Psoas muscle (tissue), 8 donors: Measurements from ENCODE around the gene LCN1. TPM values are rescaled to one million over a fixed set of nuclear protein-coding genes. Genes with fewer than 3 reads are reported as not detected.

Experiments
- ATAC-seq, 4 donors: fragments of 200-7000 bp; cut with Tn5 transposase; one replicate each; pipeline ENCODE4 v1.9.1; 2020; ENCODE audit warnings: moderate library complexity in 3 of 4, mild to moderate bottlenecking in 2 of 4
- DNase-seq, 2 donors: peaks; one replicate each; pipeline ENCODE4 v3.0.0-alpha.2; 2020
- H3K27ac ChIP-seq: fragments of 200-600 bp; one replicate; pipeline ENCODE4 v1.8.0; 2022
- H3K27me3 ChIP-seq, 3 donors: fragments of 200-600 bp in 1 of 3; one replicate each; pipeline versions ENCODE4 v1.6.1 to v1.8.0; 2013 to 2022; ENCODE audit warnings: low read length in 2 of 3, mild to moderate bottlenecking in 2 of 3, moderate library complexity in 1 of 3; ENCODE audit not compliant: insufficient read depth in 3 of 3
- H3K36me3 ChIP-seq, 2 donors: fragments of 200-600 bp in 1 of 2; one replicate each; pipeline versions ENCODE4 v1.6.1 to v1.8.0; 2013 to 2022; ENCODE audit warnings: low read depth in 1 of 2, mild to moderate bottlenecking in 1 of 2, moderate library complexity in 1 of 2; ENCODE audit not compliant: insufficient read depth in 1 of 2
- H3K4me1 ChIP-seq: fragments of 200-600 bp; one replicate; pipeline ENCODE4 v1.8.0; 2022
- H3K4me3 ChIP-seq: fragments of 200-600 bp; one replicate; pipeline ENCODE4 v1.8.0; 2022; ENCODE audit warnings: mild to moderate bottlenecking
- H3K9me3 ChIP-seq: fragments of 200-600 bp; one replicate; pipeline ENCODE4 v1.8.0; 2022
- CTCF ChIP-seq: fragments of 200-600 bp; IDR thresholded peaks from one replicate; pipeline ENCODE4 v1.8.0; 2022; ENCODE audit warnings: antibody characterized with exemption
- WGBS, 3 donors: extraction: QIAGEN DNeasy Blood & Tissue Kit; methylation state at CpG; one replicate each; pipeline versions ENCODE4 v1.1.6 to v1.1.7; 2013; 5-methylcytosine and 5-hydroxymethylcytosine counted together
- intact Hi-C, 2 donors: fragments of 100-400 bp; cut with DNase I; formaldehyde crosslinking; loops; one replicate each; pipeline versions ENCODE4 v1.11.0 to v1.14.2; 2022
- polyA plus RNA-seq, 3 donors: library from polyadenylated mRNA; stranded (reverse); fragments of 200-250 nt; gene quantifications; one replicate each; pipeline ENCODE4 v1.2.3, GENCODE V29; 2013
- total RNA-seq, 4 donors: library from RNA; stranded (reverse); fragmentation: NEBNext Ultra II Directional in 2 of 4; extraction: Animal tissue kit (Norgen Biotek cat#: 25700) in 2 of 4; gene quantifications; one replicate each; pipeline versions ENCODE4 v1.2.1 to v1.2.4, GENCODE V29; 2021 to 2023
- donor health status: healthy with polysubstance abuse.
- donor health status: DM: no; HTN: no; CAD: no; lungs with moderate emphysema.
- donor health status: Bipolar disorder and iron deficiency.
- donor health status: healthy.
- donor health status: DM: yes; HTN: yes; CAD: no.
- donor health status: DM: no; HTN: no; CAD: no.
- donor health status: DM: no; HTN: no; CAD: no.
- donor health status: DM: yes; HTN: yes; CAD: no.

LCN1 gene
- total and polyA plus RNA-seq, 7 donors: 0.71 TPM; not detected in 6

GRCh38 chr9:135522137-135522877 is 1.1 kb downstream of the LCN1 start:
- no peaks in the 10 kb centered on the region for H3K4me1 ChIP-seq
- H3K27me3 ChIP-seq: peaks cover 0 to 23% (median 7%) of the 10 kb centered on the region in 3 donors
- DNase-seq (no peak), ATAC-seq (no peak)
- 64 to 70% (median 65%) methylated on average over 15 to 16 of the region's 16 CpGs for WGBS, 3 donors
- intact Hi-C loops: no loop called here
- TF ChIP-seq CTCF: no peak
- H3K4me3 ChIP-seq: no peak overlapping the region
- H3K9me3 ChIP-seq: no peaks in the 10 kb centered on the region
- no peak overlapping the region for H3K27ac ChIP-seq
- no peaks in the 10 kb centered on the region for H3K36me3 ChIP-seq

GRCh38 chr9:135522931-135523330 is 1.7 kb downstream of the LCN1 start:
- no peak for TF ChIP-seq CTCF
- H3K36me3 ChIP-seq: no peaks in the 10 kb centered on the region
- WGBS, 3 donors: 58 to 66% (median 65%) methylated on average over 17 of the region's 17 CpGs
- peaks cover 0 to 23% (median 7%) of the 10 kb centered on the region in 3 donors for H3K27me3 ChIP-seq
- no peaks in the 10 kb centered on the region for H3K4me1 ChIP-seq
- H3K9me3 ChIP-seq: no peaks in the 10 kb centered on the region
- DNase-seq (no peak), ATAC-seq (no peak)
- no peak overlapping the region for H3K4me3 ChIP-seq
- intact Hi-C loops: no loop called here
- no peak overlapping the region for H3K27ac ChIP-seq

- no peaks in the 10 kb centered on the region for H3K36me3 ChIP-seq
- WGBS, 3 donors: 60 to 67% (median 61%) methylated on average over 19 to 21 of the region's 21 CpGs
- H3K27me3 ChIP-seq: peaks cover 0 to 23% (median 7%) of the 10 kb centered on the region in 3 donors
- no peak overlapping the region for H3K27ac ChIP-seq
- ATAC-seq: no peak
- no peak for TF ChIP-seq CTCF
- no peaks in the 10 kb centered on the region for H3K9me3 ChIP-seq
- intact Hi-C loops: no loop called here
- no peaks in the 10 kb centered on the region for H3K4me1 ChIP-seq
- no peak overlapping the region for H3K4me3 ChIP-seq
- DNase-seq: no peak
These were observed 2.4 kb downstream of the LCN1 start for GRCh38 chr9:135523521-135524129.

GRCh38 chr9:135524130-135524861 is 3.1 kb downstream of the LCN1 start:
- H3K9me3 ChIP-seq: no peaks in the 10 kb centered on the region
- intact Hi-C loops: no loop called here
- DNase-seq (no peak), ATAC-seq (no peak)
- no peak overlapping the region for H3K27ac ChIP-seq
- H3K27me3 ChIP-seq: peaks cover 0 to 26% (median 7%) of the 10 kb centered on the region in 3 donors
- no peaks in the 10 kb centered on the region for H3K36me3 ChIP-seq
- H3K4me3 ChIP-seq: no peak overlapping the region
- TF ChIP-seq CTCF: no peak
- 59 to 63% (median 63%) methylated on average over 27 of the region's 27 CpGs for WGBS, 3 donors
- H3K4me1 ChIP-seq: no peaks in the 10 kb centered on the region
